Dedifferentiated amniotic fluid mesenchymal stem cell (primary cell): ENCODE results near the gene PRKN.

Experiments used
- DNase-seq: peaks from one replicate; pipeline ENCODE4 v3.0.0-alpha.2; 2016; ENCODE audit errors: extremely low spot score

Gene PRKN

DNA sequence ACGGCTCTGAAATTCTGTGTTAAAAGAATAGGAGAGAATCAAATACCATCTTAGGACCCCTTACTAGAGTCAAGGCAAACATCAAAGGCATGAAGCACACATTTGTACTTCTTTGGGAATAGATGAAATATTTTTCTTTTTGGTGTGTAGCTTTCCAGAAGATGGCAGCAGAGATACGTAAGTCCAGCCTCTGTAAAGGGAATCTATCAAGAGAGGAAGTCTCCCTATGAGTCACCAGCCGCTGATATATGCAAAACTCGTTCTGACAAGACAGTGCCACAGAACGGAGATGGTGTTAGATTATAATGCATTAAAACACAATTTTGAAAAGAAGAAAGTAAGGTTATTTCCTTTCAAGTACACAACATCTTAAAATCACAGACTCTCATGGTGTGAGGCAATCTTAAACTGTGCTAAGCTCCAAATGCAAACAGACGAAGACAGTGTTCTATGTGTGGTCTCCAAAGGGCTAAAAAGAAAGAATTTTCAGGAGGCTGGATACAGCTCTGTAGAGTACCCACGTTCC is 1333.7 kb downstream of the PRKN start:
- peak; percentile 87 for DNase-seq

DNA sequence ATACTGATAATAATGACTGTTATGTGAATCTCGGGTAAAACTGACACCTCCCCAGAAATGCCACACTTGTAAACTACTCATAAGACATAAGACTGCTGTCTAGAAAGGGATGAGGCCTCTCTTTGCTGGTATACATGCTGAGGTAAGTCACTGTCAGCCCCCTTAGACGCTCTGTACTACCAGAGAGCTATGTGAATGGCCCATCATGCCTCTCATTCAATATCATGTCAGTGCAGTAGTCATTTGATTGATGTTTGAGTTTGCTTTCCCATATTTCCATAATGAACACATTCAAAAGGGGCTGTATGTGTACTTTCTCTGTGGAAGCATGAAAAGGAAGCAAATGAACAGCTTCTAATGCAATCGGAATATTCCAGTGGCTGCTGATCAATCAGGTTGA is 1334.3 kb downstream of the PRKN start:
- no peak for DNase-seq

DNA sequence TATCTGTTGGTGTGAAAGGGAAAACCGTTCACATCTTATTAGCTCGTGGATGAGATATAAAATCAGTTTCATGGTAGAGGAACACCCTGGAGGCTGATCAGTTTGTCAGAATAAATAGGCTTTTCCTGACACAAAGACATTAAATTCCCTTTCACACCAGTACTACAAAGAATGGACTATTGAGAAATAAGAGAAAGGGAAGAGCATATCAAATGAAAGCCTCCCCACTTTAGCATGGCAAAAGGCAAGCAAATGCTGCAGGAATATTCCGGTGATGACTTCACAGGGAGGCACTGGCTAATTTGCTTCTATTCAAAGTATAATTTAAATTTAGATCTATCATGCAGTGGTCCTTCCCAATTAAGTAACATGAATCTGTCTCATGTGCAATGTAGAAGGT is 1337.8 kb downstream of the PRKN start:
- no peak for DNase-seq

DNA sequence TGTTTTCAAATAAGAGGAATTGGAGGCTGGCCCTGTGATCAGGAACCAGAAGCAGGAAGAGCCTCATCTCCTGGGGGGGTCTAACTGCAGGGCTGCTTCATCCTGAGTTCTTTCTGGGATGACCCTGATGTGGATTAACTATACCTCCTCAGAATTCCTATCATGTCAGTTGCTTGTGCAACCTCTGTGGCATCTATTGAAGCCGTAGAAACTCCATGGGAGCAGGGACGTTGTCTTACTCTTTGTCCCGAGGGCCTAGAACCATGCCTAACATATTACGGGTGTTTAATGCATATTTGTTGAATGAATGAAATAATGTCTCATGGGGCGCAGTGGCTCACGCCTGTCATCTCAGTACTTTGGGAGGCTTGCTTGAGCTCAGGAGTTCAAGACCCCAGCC is 1343.6 kb downstream of the PRKN start:
- no peak for DNase-seq

DNA sequence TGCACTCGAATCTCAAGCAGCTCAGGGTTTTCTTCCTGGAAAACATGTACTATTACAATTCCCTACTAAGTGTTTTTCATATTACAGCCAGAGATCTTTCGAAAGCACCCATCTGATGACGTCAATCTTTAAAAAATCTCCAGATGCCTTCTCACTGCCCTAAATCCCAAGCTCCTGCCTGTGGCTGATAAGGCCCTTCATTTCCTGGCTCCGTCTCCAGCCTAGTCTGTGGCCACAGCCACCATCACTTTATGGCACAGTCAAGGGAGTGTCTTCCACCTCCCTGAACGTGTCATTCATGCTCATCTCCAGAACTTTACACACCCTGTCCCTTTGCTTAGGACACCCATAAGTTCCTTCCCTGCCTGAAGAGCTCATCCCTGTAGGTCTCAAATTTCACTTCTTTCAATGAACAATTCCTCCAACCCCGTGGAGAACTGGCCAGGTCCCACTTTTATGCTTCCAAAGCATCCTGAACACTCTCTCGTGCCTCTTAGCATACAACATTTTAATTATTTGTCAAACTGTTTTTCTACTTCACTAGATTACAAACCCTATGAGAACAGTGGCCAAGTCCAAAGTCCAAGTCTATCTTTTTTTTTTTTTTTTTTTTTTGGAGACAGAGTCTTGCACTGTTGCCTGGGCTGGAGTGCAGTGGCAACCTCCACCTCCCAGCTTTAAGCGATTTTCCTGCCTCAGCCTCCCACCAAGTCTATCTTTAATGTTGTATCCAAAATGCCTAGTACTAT is 1347.6 kb downstream of the PRKN start:
- DNase-seq = no peak

DNA sequence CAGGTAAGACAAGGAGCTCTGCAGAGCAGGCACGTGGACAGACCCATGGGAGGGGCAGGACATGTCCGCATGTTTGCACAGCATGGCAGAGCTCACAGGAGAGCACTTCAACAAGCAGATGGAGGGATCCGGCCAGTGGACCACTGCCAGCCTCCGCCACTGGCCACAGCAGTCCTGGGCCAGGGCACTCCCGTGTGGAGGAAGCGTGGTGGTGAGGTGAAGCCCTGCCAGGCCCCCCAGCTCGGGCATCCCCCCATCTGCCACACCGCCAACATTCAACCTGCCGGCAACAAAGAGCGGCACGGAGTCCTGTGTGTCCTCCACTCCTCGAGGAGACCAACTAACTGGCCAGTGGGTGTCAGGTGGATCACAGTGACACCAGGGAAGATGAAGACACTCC is 1349.5 kb downstream of the PRKN start:
- no peak for DNase-seq

DNA sequence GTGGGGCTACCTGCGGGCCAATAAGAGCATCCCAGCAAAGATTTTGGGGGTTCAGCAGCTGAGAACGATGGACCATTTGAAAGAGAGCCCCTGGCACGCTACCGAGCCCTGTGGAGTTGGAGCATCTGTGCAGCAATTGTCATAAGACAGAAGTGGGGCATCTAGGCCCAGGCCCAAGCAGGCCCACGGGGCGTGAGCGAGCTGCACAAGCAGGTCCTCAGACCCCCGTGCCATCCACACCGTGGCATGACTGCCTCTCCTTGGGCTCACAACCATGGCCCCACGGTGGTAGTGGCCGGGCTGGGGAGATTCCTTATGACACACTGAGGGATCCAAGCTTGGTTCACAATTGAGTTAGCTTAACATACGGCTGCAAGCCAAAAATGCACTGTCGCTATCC is 1350.5 kb downstream of the PRKN start:
- DNase-seq = no peak

DNA sequence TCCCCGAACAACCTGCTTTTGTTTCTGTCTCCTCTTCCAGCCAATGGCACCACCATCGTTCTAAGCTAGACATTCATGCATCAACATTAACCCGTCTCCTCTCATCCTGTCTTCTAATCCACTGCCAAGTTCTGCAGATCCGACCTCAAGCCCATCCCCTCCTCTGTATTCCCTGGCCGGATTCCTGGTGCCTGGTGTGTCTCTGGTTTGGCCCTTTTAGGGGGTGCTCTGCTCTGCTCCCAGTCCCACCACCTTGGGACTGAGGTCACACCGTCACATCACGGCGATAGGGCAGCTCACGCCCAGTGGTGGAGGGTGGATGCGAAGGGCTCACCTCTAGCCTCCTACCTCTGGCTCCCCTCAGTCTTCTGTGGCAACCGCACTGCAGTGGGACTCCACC is 1351.2 kb downstream of the PRKN start:
- DNase-seq = no peak

DNA sequence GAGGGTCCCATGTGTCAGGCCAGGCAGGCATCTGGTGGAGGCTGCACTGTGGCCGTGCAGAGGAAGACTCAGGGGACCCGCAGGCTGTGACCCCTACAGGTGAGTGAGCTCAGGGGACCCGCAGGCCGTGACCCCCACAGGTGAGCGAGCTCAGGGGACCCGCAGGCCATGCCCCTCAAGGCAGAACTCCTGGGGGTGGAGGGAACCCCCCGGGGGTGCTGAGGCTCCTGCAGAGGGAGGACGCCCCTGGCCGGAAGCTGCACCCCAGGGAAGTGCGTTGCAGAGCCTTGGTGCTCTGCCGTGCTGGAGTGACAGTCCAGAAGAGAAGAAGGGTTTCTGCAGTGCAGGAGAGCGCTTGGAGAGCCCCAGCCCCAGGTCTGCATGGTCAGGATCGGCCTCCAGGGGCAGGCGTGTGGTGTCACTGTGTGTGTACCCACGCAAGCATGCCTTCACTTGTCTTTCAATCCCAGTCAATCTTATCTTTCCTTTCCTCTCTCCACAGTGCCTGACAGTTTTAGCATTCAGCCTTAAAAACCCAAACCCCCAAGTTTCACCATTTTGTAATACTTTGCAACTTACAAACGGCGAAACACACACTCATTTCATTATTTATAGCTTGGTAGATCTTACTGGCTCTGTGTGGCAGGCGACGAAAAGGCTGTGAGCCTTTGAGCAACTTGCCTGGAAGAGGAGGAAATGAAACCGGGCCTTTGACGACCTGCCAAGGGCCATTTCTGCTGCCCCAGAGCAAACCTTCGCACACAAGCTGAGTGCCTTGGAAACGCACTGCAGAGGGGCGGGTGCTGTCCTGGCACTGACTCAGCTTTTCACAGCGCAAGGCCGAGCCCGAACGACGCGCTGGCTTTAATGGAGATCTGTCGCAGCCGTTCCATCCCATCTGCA is 1352.3 kb downstream of the PRKN start:
- no peak for DNase-seq

DNA sequence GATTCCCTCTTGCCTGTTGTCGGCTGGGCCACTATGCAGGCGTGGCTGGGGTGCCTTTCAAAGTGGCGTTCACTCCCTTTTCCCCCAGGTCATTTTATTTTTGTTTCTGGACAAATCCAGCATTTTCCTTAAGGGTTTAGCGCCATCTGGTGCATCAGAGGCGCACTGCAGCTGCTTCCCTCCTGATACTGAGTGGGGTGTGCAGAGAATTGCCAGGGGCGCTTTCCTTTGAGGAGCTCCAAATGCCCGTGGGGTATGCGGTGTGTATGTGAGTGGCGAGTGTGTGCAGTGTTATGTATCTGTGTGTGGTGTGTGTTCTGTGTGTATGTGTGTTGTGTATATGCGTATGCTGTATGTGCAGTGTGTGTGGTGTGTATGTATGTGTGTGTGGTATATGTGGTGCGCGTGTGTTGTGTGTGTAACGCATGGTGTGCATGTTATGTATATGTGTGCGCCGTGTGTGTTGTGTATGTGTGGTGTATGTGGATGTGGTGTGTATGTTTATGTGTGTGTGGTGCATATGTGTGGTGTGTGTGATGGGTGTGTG is 1353.6 kb downstream of the PRKN start:
- DNase-seq = peak; percentile 56

DNA sequence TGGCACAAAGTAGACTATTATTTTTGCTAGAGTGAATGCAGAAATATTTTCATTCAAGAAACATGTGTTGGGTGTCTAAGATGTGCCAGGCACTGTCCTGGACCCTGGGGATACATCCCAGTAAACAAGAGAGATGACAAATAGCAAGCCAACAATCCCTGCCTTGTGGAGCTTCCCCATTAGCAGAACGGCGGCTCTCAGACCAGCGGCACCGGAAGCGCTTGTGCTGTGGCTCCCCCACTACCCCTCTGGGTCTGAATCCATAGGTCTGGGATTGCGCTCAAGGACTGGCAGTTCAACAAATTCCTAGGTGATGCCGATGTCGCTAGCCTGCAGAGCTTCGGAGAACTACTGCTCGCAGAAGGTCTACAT is 1355.2 kb downstream of the PRKN start:
- DNase-seq = no peak

DNA sequence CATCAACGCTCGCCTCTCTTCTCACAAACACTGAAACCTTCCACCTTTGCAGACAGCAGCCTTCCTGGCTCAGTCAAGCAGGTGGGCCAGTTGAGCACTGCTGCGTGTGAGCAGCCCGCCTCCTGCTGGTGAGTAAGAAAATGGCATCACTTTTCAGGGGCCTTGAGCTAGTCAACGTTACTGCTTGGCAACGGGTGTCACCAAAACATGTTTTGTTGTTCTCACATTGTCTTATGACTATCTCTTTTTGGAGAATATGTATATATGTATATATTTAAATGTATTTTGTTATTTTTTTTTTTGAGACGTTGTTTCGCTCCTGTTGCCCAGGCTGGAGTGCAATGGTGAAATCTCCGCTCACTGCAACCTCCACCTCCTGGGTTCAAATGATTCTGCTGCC is 1356.7 kb downstream of the PRKN start:
- peak; percentile 59 for DNase-seq

DNA sequence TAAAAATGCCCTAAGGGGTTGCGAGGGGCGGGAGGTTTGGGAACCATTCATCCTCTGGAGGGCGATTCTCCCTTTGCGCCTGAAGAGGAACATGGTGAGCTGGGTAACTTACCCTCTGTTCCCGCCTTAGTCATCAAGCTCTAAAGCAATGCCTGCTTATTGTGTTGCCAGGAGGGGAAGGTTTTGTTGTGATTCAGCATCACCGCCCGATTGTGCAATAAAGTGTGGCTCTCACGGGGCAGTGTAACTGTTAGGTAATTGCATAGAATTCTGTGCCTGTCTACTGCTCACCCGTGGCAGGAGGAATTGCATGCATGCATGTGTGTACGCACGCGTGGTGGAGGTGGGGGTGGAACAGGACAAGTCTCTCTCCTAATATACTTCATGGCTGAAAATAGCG is 1358.2 kb downstream of the PRKN start:
- no peak for DNase-seq

DNA sequence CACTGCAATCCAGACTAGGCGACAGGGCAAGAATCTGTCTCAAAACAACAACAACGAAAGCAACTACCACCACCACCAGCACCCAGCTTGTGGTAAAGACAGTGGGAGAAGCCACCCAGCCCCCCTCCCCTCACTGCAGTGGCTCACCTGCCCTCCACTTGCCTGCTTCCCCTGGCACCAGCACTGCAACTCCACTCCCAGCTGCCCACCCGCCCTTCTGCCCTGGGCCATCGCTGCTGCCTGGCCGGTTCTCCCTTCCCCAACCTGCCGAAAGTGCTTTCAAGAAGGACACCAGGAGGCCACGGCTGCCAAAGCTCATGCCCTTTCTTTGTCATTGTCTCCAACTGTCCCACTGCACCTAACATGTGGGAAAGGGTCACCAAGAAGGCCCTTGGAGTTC is 1359.1 kb downstream of the PRKN start:
- no peak for DNase-seq

DNA sequence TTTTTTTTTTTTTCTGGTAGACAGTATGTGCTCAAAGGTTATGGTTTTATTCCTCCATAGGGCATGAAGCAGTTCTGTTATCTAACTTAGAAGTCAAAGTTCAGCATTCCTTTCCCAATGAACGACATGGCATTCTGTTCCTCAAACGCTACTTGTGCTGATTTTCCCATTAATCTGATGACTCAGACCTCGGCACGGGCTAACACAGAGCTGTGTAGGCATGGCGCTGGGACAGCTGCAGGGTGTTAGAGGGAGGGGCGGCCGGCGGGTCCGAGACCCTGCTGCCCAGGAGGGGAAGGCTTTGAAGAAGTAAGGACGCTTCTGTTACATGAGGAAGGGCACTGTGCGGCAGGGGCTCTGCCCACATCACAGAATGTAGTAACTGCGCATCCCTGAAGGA is 1360.1 kb downstream of the PRKN start:
- DNase-seq = no peak

DNA sequence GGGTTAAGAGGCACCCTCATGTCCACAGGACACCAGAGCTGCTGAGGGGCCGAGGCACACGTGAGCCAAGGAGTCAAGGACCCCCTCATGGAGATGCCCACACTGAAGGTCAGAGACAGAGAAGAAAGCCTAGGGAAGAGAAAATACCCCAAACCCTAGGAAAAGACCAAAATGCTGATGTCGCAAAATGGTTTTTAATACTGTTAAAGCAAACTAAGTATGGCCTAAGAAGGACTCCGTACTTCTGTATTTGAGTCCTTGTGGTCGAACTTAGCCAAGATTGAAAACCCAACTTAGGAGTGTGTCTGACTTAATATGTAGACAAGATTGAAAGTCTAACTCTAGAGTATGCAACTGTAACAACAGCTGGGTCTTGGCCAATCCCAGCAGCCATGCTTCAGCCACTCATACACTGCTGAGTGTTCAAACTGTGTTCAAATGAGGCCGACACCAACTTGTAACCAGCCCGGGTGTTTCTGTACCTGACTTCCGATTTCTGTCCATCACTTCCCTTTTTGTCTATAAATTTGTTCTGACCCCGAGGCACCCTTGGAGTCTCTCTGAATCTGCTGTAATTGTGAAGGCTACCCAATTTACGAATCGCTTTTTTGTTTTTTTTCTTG is 1361.2 kb downstream of the PRKN start:
- DNase-seq = no peak

DNA sequence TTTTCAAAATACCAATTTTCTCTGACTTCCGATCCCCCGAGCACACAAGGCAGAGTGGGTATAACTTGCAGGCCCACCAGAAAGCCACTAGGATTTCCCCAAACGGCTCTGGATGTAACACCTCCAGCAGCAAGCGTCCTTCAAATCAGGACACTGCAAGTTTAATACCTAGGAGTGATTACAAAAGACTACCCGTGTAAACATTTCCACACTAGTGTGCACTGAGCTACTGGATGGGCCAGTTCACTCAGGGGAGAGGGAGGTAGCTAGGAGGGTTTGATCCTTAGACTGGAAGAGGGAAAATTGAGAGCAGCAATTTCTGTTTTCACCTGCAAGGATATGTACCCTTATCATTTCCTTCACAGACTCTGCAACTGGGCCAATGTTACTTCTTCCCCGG is 1361.9 kb downstream of the PRKN start:
- no peak for DNase-seq

DNA sequence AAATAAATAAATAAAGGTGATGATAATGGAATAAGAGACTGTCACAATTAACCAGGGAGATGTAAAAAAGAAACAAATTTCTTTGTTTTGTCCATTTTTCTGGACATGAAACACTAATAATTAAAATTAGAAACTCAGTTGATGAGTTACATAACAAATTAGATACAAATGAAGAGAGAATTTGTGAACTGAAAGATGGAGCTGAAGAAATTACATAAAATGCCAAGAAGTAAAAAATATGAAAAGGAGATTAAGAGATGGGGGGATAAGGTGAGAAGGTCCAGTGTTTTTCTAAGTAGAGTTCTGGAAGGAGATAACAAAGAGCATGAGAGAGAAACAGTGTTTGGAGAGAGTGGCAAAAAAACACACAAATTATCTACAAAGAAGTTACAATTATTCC is 1364.3 kb downstream of the PRKN start:
- DNase-seq = no peak

DNA sequence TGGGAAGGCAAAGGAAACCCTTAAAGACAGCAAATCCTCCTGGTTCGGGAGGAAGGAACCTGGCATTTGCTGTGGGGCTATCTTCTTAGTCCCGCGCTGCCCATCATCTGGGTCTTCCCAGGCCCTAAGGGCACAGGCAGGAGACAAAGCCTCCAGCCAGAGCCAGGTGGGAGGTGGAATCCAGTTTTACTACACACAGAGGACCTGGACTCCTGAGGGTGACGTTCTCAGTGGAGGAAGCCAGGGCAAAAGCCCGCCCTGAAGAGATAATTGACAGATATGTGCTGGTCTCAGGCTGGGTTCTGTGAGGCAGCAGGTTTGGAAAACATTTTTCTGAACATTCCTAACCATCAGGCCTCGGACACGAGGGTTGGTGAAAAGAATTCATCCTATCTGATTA is 1365.3 kb downstream of the PRKN start:
- DNase-seq = no peak

DNA sequence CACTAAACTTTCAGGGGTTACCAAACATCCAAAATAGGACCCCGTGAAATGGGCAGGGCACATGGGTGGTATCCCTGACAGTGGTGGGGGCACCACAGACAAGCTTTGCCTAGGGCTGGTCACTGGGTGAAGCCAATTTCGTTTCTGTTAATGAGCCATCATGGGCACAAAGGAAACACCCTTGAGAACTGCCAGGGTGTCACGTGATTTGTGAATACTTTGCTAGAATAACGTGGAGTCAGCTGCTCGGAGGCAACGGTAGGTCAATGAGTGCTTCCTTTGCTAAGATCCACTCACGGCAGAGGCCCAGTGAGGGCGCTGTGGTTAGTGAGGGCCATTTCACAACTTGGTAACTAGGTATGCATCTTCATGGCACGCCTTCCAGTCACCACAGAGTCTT is 1366.0 kb downstream of the PRKN start:
- no peak for DNase-seq

DNA sequence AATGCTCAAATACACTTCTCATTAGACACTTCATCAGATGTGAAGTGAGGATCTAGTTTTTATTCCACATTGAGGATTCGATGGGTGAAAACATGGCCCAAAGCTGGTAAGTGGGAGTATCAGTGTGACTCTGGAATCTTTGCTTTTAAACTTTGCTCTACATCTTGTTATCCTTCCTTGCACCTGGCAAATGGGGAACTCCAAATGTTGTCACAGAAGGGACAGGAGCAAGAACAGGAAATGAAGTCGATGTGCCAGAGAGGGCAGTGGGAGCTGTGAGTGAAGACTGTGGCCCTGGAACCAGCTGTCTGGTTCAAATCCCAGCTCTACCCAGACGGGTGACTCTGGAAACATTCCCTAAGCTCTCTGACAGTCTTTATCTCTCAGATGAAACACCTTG is 1367.0 kb downstream of the PRKN start:
- no peak for DNase-seq

DNA sequence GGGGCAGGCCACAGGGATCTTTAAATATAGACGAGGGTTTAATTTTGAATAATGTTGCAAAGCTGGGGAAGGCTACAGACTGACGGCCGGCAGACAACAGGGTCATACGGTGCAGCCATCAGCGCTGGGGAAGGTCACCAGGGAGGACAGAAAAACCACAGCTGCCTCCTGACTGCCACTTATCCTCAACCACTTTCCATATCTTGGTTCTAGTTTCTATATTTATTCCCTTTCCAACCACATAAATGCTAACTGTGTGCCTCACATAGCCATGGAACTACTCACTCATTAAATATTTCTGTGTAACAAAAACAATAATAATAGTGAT is 1368.0 kb downstream of the PRKN start:
- no peak for DNase-seq
